HG02642 (cell line): ENCODE results near the gene NCAPG2.

ENCODE experiments used
- ATAC-seq: cut with Tn5 transposase; IDR thresholded peaks from one replicate; pipeline ENCODE4 v1.9.1; 2021; ENCODE audit warnings: mild to moderate bottlenecking; ENCODE audit not compliant: unreplicated experiment, poor library complexity

The NCAPG2 gene

DNA sequence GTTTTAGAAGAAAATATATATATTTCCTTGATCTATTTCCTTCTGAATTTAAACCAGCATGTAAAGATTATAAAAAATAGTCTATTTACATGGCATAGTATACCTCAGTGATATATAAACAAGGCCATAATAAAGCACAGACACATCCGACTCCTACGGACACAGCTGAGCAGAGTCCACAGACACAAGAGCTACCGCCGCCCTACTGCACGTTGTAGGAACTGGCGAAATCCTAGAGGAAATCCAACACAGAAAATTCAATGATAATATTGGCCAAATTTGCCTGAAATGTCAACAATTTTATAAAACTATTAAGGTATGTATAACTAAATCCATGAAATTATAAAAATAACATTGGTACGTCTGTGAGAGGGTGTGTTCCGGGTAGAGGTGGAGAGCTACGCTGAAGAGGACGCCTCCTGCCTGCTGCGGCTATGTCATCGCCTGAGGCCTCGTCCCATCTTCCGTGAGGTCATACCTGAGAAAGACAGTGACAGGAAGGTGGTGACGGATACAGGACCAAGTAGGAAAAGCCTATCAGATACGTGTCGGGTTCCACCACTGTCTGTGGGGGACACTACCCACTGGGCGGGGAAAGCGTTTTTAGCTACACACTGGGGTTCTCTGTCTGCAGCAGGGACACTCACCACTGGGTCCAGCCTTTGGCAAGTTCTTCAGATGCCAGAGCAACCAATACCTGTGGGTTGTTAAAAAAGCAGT is 29.3 kb upstream of the NCAPG2 start:
- no peak for ATAC-seq

DNA sequence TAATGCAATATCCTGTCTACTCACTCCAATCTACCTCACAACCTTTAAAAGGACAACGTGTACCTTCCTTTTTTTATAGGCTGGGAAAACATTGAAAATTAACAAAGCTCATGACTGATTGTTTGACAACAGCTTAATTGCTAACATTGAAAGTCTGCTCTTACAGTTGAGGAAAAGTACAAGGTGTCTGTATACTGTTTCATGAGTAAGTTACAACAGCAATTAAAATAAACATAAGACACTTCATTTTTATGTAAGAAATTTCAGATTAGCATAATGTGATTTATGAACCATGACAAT is 28.6 kb upstream of the NCAPG2 start:
- ATAC-seq, result no peak

GRCh38 chr7:158732494-158733219 is 28.1 kb upstream of the NCAPG2 start:
- ATAC-seq, result no peak

DNA sequence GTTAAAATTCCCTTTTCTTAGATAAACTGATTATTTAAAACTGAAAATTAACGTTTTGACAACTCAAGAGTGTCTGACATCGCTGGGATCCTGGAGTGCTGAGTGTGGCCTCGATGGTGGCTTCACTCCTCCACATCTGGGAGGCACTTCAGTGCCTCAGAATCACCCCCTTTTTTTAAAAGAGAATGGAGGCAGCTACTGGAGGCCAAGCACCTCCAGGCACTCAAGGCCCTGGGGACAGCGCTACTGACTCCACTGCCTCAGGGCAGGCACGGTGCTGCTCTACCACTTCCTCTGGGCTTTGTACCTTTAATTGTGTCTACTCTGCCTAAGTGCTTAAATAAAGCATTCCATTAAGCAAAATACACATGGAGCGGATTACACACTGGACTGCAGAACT is 27.2 kb upstream of the NCAPG2 start:
- ATAC-seq, result no peak

- ATAC-seq, result no peak
Measured at GRCh38 chr7:158730383-158731346, 26.1 kb upstream of the NCAPG2 start.

- no peak for ATAC-seq
Measured at GRCh38 chr7:158729646-158730382, 25.2 kb upstream of the NCAPG2 start.

DNA sequence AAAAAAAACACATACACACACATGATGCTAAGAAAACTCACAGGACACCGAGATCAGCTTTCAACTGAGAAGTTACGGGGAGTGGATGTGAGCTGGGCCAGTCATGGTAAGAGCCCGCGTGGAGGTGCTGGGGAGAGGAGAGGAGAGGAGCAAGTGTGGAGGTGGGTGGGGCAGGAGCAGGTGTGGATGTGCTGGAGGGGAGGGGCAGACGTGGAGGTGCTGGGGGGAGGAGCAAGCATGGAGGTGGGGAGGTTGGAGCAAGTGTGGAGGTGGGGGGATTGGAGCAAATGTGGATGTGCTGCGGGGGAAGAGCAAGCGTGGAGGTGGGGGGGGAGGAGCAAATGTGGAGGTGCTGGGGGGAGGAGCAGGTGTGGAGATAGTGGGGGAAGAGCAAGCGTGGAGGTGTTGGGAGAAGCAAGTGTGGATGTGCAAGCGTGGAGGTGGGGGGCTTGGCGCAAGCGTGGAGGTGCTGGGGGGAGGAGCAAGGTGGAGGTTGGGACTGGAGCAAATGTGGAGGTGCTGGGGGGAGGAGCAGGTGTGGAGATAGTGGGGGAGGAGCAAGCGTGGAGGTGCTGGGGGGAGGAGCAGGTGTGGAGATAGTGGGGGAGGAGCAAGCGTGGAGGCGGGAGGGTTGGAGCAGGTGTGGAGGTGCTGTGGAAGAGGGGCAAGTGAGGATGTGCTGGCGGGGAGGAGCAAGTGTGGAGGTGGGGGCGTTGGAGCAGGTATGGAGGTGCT is 24.5 kb upstream of the NCAPG2 start:
- no peak for ATAC-seq

DNA sequence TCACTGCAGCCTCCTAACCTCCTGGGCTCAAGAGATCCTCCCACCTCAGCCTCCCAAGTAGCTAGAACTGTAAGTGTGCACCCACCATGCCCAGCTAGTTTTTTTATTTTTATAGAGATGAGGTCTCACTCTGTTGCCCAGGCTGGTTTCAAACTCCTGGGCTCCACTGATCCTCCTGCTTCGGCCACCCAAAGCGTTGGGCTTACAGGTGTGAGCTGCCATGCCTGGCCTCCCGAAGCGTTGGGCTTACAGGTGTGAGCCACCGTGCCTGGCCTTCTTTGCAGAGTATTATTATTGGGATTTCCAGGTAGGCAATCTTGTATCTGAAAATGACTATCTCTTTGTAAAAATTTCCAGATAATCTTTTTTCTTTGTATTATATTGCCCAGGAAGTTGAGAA is 23.1 kb upstream of the NCAPG2 start:
- no peak for ATAC-seq

DNA sequence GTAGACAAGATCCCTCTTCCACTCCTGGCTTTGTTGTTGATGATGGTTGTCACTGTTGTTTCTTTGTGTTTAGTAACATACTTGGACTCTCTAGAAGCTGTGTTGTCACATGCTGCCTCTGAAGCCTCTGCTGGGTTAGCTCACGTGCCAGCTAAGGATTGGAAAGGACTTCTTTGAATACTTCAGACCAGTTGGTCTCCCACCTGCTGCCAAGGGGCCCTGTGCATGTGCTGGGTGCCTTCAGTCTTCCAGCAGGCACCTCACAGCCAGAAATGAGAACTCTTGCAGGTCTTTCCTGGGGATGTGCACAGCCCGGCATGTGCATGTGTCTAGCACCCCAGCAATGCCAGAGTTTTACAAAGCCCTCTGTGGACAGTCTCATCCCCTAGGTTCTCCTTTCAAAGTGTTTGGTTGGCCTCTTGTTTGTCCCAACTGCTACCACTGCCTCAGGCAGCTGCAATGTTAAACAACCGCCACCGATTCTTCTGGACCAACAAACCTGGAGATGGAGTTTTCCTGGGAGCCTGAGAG is 21.7 kb upstream of the NCAPG2 start:
- ATAC-seq, result no peak

- ATAC-seq, result no peak
Measured at GRCh38 chr7:158725506-158725800, 20.8 kb upstream of the NCAPG2 start.

GRCh38 chr7:158724658-158725505 is 20.3 kb upstream of the NCAPG2 start:
- ATAC-seq, result no peak

DNA sequence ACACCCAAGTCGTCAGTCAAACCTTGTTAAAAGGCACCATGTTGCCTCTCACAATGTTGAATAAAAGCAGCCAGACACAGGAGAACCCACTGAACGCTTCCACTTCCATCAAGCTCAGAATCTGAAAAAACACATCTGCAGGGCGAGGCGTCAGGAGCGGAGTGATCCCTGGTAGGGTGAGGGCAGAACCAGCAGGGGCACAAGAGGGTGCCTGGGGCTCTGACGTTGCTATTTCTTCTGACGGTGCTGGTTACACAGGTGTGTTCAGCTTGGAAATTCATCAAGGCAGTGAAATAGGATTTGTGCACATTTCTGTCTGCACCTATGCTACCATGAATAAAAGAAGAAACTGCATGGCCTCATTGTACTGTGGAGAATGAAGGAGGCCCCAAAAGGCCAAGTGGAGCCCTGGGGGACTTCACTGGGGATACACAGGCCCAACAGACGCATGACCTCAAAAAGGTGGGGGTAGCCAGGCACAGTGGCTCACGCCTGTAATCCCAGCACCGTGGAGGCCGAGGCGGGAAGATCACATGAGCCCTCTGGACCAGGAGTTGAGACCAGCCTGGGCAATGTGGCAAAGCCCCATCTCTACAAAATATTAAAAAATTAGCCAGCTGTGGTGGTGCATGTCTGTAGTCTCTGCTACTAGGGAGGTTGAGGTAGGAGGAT is 19.2 kb upstream of the NCAPG2 start:
- no peak for ATAC-seq

DNA sequence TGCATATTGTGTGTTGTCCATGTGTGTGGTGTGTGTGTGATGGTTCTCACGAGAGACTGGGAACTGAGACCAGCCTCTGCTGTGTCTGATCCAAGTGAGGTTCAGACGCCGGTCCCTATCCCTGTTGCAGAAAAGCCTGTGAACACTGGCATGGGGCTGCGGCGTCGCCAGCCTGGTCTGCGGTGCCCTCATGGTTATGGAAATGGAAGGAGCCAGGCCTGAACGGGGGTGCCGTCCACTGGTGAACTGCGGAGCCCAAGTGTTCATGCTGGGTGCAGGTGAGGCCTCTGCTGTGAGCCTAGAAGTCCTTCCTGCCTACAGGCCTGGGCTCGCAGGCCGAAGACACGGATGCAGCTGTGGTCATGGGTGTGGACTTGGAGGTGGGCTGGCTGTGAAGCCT is 18.7 kb upstream of the NCAPG2 start:
- ATAC-seq, result no peak

DNA sequence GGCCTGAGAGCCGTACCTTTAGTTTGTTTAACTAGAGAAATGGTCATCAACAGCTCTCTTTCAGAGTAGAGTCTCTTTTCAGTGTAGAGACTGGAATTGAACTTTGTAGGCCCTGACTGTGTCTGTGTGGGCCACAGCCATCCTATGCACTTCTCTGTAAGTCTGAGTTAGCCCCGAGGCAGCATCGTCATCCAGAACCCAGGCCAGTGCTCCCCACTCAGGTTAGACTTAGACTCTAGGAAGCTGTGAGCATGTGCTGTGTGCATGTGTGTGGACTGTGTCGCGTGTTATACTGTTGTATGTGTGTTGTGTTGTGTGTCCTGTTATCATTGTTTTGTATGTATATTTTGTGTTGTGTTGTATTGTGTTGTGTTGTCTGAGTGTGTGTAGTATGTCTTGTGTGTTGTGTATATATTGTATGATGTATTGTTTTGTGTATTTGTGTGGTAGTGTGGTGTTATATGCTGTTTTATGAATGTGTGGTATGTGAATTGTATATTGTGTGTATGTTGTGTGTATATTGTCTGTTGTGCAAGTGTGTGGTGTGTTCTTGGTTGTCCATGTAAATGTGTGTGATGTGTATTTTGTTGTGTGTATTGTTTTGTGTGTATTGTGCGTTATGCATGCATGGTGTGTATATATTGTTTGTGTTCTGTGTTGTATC is 18.1 kb upstream of the NCAPG2 start:
- ATAC-seq, result no peak

DNA sequence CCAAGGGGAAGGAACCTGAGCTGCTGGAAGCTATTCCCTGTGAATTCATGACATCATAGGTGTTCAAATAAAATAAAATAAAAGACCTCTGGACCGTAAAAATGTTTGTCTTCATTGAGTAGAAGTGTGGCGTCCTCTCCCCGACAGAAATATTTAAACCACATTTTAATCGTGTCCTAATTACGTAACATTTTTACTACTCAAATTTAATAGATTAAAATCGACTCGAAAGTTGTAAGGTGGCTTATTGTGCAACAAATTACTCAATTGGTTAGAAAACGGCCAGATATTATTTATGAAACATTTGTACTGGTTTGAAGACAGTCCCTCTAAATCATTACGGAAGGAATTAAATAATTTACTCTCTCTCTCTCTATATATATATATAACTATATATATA is 15.5 kb upstream of the NCAPG2 start:
- ATAC-seq, result no peak

DNA sequence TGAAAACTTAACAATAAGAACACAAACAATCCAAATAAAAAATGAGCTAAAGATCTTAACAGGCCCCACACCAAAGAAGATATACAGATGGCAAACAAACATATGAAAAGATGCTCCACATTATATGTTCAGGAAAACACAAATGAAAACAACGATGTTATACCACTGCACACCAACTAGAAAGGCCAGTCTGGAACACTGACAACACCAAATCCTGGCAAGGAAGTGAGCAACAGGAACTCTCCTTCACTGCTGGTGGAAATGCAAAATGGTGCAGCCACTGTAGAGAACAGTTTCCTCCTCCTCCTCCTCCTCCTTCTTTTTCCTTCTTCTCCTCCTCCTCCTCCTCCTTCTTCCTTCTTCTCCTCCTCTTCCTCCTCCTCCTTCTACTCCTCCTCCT is 12.2 kb upstream of the NCAPG2 start:
- no peak for ATAC-seq

DNA sequence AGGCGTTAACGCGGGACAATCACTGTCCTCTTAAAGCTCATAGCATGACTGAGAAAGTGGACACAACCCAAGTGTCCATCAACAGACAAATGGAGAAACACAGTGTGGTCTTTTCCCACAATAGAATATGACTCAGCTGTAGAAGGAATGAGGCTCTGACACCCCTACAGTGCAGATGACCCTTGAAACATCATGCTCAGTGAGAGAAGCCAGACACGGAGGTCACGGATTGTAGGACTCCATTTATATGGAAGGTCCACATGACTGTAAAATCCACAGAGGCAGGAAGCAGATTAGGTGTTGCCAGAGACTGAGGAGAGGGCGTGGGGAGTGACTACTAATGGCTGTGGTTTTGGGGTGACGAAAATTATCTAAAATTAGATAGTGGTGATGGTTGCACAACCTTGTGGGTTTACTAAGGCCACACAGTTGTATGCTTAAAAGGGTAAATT is 6.1 kb upstream of the NCAPG2 start:
- no peak for ATAC-seq

DNA sequence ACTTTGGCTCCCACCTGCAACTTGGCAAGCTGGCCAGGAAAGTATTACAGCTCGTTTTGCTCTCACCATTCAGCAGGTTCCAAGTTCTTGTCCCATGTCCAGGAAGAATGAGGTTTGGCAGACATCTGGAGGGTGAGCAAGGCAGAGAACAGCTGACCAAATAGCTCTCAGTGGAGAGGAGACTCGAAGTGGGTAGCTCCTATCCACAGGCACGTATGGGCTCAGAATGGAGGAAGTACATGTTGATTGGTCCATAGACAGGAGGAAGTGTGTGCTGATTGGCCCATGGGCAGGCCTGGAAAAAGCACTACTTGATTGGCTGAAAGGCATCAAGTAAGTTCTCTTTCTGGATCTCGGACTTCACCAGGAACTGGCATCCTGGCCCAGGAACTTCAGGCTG is 3.0 kb upstream of the NCAPG2 start:
- no peak for ATAC-seq
